M059J (cell line): ENCODE results near the gene GPATCH1. TPM values are rescaled to one million over a fixed set of nuclear protein-coding genes. Genes with fewer than 3 reads are reported as not detected.
A peak's percentile ranks its signal among the peaks of the same experiment; 100 is the strongest.

ENCODE experiments used
- DNase-seq: peaks from one replicate; pipeline ENCODE4 v3.0.0-alpha.2; 2012; ENCODE audit warnings: low read depth
- total RNA-seq: library from RNA; depleted of rRNA; stranded (reverse); fragments of >200 nt; shearing (Covaris generic); gene quantifications from 2 replicates; pipeline ENCODE4 v1.2.3, GENCODE V29; 2014; rRNA removed

Gene GPATCH1
- total RNA-seq, 1 experiment from 2014 or later: 9.8 TPM

DNA sequence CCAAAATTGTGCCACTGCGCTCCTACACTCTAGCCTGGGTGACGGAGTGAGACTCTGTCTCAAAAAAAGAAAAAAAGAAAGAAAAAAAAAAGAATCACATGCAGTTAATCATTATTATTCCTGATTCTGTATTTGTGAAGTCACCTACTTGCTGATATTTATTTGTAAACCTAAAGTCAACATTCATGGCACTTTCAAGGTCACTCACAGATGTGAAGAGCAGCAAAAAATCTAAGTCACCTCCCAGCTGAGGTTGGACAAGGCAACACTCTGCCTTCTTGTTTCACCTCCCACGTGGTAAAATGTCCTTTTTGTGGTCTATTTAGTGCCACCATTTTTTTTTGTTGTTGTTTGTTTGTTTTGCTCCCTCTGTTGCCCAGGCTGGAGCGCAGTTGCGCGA is 77.4 kb downstream of the GPATCH1 start:
- no peak for DNase-seq

DNA sequence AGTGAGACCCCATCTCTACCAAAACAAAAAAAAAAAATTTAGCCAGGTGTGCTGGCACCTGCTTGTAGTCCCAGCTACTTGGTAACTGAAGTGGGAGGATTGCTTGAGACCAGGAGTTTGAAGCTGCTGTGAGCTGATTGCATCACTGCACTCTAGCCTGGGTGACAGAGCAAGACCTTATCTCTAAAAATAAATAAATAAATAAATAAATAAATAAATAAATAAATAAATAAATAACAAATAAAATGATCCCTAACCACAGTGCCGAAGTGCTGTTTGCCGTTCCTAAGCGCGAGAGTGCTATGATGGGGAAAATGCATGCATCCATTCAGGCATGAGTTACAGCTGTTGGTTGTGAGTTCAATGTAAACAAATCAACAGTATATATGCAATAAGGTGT is 78.2 kb downstream of the GPATCH1 start:
- no peak for DNase-seq

DNA sequence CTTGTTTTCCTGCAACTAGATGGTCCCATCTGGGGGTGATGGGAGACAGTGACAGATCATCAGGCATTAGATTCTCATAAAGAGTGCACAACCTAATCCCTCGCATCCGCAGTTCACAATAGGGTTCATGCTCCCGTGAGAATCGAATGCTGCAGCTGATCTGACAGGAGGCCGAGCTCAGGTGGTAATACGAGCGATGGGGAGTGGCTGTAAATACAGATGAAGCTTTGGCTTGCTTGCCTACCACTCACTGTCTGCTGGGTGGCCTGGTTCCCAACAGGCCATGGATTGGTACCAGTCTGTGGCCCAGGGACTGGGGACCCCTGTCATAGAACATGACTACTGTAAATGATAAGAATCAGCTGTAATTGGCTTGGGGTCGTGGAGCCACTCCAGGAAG is 78.9 kb downstream of the GPATCH1 start:
- no peak for DNase-seq

DNA sequence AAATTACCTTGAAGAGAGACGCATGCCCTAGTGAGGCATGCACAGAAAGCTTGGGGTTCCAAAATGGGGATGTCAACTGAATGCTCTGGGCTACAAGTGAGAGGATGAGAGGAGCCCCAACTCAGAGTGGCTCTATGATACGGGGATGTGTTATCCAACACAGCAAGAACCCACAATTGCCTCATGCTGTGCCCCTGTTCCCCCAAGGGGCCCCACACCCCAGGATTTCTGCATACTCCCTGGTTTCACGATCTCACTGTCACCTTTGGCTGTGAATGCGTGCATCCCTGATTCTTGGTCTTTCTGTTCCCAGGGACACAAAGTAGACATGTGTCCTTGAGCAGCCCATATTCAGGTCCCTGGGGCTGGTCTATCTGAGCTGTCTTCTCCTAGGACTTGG is 80.2 kb downstream of the GPATCH1 start:
- no peak for DNase-seq

DNA sequence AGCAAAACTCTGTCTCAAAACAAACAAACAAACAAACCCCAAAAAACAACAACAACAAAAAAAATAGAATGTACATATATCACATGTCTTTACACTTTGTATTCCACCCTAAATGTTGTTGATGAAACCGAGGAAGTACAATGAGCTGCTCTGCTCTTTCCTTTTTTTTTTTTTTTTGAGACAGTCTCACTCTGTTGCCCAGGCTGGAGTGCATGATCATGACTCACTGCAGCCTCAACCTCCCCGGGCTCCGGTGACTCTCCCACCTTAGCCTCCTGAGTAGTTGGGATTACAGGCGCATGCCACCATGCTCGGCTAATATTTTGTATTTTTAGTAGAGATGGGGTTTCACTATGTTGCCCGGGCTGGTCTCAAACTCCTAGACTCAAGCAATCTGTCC is 82.5 kb downstream of the GPATCH1 start:
- no peak for DNase-seq

DNA sequence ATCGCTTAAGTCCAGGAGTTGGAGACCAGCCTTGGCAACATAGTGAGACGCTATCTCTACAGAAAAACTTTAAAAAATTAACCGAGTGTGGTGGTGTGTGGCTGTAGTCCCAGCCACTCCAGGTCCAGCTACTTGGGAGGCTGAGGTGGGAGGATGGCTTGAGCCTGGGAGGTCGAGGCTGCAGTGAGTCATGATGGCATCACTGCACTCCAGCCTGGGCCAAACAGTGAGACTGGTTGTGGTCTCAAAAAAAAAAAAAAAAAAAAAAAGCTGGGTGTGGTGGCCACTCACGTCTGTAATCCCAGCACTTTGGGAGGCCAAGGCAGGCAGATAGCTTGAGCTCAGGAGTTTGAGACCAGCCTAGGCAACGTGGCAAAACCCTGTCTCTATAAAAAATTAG is 85.1 kb downstream of the GPATCH1 start:
- peak; percentile 43 for DNase-seq

DNA sequence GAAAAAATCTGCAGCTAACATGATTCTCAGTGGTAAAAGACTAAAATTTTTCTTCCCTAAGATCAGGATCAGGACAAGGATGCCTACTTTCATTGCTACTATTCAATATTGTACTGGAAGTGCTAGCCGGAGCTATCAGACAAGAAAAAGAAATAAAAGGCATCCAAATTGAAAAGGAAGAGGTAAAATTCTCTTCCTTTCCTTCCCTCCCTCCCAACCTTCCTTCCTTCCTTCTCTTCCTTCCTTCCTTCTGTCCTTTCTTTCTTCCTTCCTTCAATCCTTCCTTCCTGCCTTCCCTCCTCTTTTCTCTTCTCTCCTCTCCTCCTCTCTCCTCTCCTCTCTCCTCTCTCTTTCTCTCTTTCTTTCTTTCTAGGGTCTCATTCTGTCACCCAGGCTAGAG is 86.5 kb downstream of the GPATCH1 start:
- no peak for DNase-seq

DNA sequence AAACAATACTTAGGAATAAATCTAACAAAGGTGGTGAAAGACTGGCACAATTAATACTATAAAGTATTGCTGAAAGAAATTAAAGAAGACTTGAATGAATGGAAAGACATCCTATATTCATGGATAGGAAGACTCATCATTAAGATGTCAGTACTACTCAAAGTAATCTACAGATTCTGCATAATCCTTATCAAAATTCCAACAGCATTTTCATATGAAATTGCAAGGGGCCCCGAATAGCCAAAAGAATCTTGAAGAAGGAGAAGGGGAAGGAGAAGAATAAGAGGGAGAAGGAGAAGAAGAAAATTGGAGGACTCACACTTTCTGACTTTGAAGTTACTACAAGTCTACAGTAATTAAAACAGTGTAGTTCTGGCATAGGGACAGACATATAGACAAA is 87.5 kb downstream of the GPATCH1 start:
- DNase-seq: no peak

DNA sequence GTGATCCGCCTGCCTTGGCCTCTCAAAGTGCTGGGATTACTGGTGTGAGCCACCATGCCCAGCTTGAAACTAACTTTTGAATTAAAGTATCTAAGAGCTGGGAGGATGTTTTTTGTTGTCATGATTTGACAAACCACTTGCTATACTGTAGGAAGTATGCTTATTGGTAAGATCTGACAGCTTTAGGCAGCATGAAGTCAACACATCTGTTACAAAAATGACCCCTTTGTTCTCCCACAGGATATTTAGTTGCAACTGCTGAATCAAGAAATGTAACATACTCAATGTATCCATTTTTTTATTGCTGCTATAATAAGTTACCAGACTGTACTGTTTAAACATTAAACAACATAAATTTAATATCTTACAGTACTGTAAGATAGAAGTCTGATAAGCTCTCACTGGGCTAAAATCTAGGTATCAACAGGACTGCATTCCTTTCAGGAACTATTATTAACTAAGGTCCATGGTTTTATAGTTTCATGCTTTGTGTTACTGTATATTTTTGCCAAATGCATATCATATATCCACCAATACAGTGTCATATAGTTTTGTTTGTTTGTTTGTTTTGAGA is 90.3 kb downstream of the GPATCH1 start:
- no peak for DNase-seq

DNA sequence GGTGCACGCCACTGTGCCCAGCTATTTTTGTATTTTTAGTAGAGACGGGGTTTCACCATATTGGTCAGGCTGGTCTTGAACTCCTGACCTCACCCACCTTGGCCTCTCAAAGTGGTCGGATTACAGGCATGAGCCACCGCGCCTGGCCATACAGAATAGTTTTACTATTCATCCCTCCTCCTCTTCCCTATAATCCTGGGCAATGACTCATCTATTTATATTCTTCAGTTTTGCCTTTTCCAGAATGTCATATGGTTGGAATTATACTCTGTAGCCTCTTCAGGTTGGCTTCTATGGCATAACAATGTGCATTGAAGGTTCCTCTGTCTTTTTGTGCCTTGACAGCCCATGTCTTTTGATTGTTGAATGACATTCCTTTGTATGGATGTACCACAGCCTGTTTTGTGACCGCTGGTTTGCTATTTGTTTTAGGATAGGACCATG is 91.0 kb downstream of the GPATCH1 start:
- DNase-seq: peak; percentile 68

DNA sequence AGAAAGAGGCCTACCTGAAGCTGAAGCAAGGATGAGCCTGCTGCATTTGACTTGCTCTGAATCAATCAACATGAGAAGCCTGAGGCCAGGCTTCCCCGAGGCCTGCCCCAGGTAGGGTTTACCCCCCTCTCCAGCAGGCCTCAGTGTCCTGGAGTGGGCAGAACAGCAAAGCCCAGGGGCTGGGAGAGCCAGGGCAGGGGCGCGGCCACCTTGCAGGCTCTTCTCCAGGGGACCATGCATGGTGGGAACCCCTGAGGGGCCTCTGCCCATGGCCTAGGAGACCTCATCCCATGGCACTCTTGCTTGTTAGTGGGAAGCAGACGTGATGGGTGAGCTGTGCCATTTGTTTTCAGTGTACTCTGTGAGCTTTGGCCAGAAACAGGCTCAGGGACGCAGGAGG is 93.2 kb downstream of the GPATCH1 start:
- no peak for DNase-seq

DNA sequence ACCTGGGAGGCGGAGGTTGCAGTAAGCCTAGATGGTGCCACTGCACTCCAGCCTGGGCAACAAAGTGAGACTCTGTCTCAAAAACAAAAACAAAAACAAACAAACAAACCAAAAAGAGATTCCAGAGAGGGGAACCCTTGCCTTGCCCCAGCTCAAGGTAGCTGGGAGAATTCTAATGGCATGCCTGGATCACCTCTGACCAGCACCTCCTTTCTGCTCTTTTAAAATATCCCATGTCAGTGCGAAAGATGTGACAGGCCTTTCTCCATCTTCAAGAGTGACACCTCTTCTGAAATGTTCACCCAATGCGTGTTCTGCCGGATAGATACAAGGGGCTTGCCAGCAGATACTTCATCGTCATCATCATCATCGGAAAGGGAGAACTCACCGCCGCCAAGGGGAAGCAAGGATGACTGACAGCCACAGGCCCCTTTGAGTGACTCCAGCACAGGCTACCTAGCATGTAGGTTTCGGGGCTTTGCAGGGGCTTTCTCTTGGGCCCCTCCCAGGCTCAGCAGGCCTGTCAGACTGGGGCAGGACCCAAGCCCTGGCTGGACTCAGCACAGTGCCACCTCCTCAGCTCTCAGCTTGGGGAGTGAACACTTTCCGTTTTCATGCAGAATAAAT is 94.3 kb downstream of the GPATCH1 start:
- DNase-seq: no peak

DNA sequence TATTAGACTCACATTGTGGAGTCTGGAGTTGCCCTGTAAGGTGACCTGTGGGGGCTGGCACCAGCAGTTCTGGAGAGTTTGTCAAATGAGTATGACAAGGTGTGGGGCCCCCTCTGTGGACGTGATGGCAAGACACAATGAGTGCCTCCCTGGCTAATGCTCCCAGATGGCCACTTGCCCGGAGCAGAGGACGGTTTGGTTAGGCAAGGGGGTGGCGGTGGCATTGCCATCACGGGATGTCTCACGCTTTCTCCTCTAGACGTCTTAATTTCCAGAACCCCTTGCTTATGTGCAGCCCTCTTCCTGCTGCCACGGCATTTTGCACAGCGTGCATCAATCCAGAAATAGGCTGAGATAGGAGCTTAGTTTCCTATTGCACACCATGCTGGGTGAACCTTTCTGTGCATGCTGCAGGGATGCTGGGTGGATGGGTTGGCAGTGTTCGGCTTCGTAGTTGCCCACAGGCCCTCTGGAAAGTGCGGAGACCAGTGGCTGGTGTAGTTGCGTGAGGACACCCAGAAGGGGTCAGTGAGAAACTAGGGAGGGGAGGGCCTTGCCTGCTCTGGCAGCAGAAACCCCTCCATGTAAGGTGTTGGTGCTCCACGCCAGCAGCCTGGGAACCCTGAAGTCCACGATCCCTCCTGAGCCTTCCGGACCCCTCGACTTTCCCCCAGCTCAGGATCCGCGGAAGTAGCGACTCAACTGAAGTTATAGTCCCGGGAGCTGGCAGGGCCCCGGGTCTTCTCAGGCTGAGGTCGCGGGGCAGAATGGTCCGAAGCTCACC is 95.1 kb downstream of the GPATCH1 start:
- peak; percentile 48 for DNase-seq

DNA sequence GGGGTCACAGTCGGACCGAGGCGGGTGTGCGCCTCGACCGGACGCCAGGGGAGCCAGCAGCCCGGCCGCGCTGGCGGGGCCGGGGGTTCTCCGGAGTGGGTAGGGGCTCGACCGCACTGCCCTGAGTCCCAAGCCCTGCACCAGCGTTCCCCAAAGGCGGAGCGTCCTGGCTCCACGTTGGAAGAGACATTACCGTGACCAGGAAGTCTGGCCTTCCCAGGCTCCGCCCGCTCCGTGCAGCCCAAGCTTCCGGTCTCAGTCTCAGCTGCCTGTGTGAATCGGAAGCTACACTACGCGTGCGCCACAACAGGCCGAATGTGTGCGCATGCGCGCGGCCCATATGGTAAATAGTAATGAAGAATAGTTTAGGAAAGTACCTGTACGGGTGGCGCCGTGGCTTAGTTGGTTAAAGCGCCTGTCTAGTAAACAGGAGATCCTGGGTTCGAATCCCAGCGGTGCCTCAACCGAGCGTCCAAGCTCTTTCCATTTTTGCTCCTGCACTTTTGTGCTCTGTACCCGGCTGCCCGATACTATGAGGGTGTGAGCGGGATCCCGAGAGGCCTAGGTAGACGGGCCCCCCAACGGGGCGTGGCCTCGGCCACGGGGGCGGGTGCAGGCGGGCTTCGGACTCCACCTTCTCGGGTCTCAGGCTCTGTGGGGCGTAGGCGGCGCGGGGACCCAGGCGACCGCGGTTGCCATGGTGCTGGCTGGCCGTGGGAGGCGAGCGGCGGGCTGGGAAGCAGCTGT is 95.9 kb downstream of the GPATCH1 start:
- peak; percentile 99 for DNase-seq

DNA sequence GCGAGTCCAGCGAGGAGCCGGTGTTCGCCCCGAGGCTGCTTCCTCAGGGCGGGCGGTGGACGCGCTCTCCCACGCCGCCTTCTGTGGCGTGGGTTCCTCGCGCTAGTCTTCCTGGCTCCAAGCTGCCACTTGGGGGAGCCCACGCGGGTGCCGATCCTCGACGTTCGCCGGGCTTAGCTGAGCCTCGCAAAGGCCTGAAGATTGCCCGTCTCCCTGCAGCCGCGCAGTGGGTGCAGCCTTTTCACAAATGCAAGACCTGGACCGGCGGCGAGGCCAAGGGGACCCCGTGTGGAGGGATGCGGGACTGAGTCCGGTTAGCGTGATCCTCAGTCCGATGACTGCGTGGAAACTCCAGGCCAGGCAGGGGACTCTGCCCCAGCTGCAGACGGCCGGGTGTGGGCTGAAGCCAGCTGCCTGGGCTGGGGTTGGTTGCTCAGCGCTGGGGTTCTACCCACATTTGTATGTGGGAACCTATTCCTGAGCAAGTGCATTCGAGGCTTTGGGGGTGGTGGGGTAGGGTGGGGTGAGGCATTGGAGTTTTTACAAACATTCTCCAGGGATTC is 96.5 kb downstream of the GPATCH1 start:
- no peak for DNase-seq

Other genes with a start within 250 kb of the GPATCH1 start
- gene SLC7A9, start 211.4 kb upstream of the GPATCH1 start, total RNA-seq: not detected in 2 replicates
- gene CEP89, start 109.2 kb upstream of the GPATCH1 start, total RNA-seq: 20.7 and 36.2 TPM in 2 replicates
- gene FAAP24, start 108.9 kb upstream of the GPATCH1 start, total RNA-seq: 11.6 and 12.1 TPM in 2 replicates
- gene RHPN2, start 16.3 kb upstream of the GPATCH1 start, total RNA-seq: 22.5 and 25.6 TPM in 2 replicates
- not detected in 2 replicates for gene WDR88, start 50.9 kb downstream of the GPATCH1 start, total RNA-seq
- gene LRP3, start 113.1 kb downstream of the GPATCH1 start, total RNA-seq: 2.0 and 2.1 TPM in 2 replicates
- gene SLC7A10, start 144.7 kb downstream of the GPATCH1 start, total RNA-seq: not detected in 2 replicates
- gene CEBPA, start 221.4 kb downstream of the GPATCH1 start, total RNA-seq: 0.05 TPM in 1 of 2 replicates, not detected in the other